ENCODE data around the gene CFAP43.

- TF ChIP-seq RARB (CRISPR knock-in tag; IDR thresholded peaks at IDR 0.05) (no peak), ZNF8 (CRISPR knock-in tag; IDR thresholded peaks at IDR 0.05) (no peak), ZFP3 (CRISPR knock-in tag; IDR thresholded peaks at IDR 0.05) (no peak)
Observed at GRCh38 chr10:104201636-104202035, 30.5 kb downstream of the CFAP43 start.
